ENCODE data around the gene COA6.
"Not testable (repeated sequence)": the region's sequence is repeated elsewhere in the genome, so short reads cannot be mapped to it uniquely, and the experiment has no call there.

Gene COA6

GRCh38 chr1:234371414-234371813, 1.8 kb upstream of the COA6 start:
- DNase-seq = no peak

- no peak for DNase-seq
Observed at GRCh38 chr1:234372011-234372757, 1.1 kb upstream of the COA6 start.

DNA sequence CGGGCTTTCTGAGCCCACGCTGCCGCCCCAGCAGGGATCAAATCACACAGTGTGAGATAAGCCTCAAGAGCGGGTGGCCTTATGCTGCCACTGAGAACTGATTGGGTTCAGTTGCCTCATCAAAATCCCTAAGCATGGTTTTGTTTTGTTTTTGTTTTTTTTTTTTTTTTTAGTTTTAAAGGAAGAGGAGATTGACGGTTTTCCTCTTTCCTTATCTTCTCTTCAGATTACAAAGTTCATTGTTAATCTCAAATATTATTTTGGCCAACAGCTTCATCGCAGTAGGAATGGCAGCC, 651 bp downstream of the COA6 start:
- no peak for DNase-seq

- no peak for DNase-seq
Observed at GRCh38 chr1:234375672-234376071, 2.4 kb downstream of the COA6 start.

DNA sequence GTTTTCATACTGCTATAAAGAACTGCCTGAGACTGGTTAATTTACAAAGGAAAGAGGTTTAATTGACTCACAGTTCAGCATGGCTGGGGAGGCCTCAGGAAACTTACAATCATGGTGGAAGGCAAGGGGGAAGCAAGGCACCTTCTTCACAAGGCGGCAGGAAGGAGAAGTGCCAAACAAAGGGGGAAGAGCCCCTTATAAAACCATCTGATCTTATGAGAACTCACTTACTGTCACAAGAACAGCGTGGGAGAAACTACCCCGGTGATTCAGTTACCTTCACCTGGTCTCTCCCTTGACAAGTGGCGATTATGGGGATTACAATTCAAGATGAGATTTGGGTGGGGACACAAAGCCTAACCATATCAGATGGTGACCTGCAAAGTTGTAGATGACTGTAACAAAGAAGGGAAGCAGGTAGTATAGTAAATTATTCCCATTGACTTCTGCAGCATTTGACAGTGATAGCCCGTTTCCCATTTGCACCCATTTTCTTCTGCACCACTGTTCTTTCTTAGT, 6.4 kb downstream of the COA6 start:
- DNase-seq = not testable (repeated sequence)

GRCh38 chr1:234381699-234382555, 8.7 kb downstream of the COA6 start:
- DNase-seq = no peak

DNA sequence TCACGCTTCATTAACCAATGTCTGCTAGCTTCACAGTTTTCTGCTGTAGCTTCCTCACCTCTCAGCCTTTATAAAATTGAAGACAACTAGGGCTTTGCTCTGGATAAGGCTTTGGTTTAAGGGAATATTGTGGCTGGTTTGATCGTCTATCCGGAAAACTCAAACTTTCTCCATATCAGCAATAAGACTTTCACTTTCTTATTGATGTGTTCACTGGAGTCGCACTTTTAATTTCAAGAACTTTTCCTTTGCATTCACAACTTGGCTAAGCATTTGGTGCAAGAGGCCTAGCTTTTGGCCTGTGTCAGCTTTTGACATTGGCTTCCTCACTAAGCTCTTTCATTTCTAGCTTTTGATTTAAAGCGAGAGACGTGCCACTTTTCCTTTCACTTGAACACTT, 12.9 kb downstream of the COA6 start:
- DNase-seq = no peak

GRCh38 chr1:234388094-234388493, 14.8 kb downstream of the COA6 start:
- DNase-seq = no peak

- DNase-seq = no peak
Observed at GRCh38 chr1:234393190-234393589, 19.9 kb downstream of the COA6 start.

- no peak for DNase-seq
Observed at GRCh38 chr1:234395297-234395696, 22.0 kb downstream of the COA6 start.

GRCh38 chr1:234396092-234396491, 22.8 kb downstream of the COA6 start:
- DNase-seq = no peak

DNA sequence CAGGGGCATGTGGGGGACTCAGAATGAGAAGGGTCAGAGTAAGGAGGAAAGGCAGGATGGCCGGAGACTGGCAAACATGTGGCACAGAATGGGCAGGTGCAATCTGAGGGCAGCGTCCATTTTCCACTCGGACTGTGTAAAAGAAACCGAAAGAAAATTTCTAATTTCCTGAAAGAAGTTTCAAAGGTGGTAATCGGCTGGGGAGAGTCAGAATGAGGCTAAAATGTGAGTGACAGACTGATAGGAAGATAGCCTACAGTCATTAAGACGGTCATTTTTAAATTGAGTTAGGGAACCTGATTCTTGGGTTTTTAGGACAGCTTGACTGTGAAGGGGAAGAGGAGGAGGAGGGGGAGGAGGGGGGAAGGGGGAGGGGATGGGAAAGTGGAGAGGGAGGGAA, 23.6 kb downstream of the COA6 start:
- DNase-seq = no peak

DNA sequence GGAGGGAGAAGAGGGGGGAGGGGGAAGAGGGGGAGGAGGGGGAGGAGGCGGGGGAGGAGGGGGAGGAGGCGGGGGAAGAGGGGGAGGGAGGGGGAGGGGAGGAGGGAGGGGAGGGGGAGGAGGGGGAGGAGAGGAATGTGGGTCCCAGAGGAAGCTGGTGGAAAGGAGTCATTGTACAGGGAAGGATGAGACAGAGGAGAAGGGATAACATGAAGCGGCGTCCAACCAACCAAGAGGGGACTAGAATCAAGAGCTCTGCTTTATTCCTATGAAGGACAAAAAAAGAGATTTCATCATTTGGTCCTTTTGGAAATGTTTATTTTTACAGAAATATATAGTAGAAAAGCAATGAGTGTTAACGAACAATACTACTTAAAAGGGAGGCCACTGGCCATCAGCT, 24.5 kb downstream of the COA6 start:
- DNase-seq = no peak

- no peak for DNase-seq
Observed at GRCh38 chr1:234398849-234399381, 25.7 kb downstream of the COA6 start.

DNA sequence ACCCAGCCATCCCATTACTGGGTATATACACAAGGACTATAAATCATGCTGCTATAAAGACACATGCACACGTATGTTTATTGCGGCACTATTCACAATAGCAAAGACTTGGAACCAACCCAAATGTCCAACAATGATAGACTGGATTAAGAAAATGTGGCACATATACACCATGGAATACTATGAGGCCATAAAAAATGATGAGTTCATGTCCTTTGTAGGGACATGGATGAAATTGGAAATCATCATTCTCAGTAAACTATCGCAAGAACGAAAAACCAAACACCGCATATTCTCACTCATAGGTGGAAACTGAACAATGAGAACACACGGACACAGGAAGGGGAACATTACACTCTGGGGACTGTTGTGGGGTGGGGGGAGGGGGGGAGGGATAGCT, 26.3 kb downstream of the COA6 start:
- DNase-seq = not testable (repeated sequence)

- DNase-seq = no peak
Observed at GRCh38 chr1:234400773-234401172, 27.5 kb downstream of the COA6 start.

DNA sequence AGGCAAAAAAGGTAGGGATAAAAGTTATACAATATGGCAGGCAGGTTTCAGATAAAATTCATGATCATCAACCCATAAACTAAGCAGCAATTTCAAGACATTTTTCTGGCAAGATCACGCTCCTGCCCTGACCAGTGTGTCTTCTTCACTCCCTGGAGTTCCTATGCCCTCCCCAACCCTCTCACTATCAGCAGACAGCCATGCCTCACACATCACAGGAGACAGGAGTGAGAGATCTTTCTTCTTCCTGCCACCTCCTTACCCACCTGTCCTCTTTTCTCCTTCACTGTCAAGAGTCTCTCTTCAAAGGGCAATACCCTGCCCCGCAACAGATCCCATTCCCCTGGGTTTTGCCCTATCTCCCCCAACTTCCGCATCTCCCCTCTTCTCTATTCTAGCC, 28.4 kb downstream of the COA6 start:
- DNase-seq = no peak

GRCh38 chr1:234402939-234403338, 29.7 kb downstream of the COA6 start:
- no peak for DNase-seq

GRCh38 chr1:234405676-234406075, 32.4 kb downstream of the COA6 start:
- DNase-seq = no peak

DNA sequence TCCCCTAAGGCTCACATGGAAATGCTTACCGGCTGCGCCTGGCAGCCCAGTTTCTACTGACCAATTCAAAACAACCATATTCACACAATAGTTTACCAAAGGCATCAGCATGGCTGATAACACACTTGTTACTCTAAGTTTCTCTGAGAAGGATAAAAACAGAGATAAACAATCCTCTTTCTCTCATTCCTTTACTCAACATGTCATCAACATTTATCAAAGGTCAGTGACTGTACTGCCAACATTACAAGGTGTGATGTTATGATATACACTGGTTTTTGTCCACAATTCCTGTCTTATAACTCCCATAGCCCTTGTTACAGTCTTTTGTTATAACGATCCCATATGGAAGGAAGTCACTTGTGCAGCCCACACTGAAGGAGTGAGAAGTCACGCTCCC, 33.6 kb downstream of the COA6 start:
- DNase-seq = no peak

DNA sequence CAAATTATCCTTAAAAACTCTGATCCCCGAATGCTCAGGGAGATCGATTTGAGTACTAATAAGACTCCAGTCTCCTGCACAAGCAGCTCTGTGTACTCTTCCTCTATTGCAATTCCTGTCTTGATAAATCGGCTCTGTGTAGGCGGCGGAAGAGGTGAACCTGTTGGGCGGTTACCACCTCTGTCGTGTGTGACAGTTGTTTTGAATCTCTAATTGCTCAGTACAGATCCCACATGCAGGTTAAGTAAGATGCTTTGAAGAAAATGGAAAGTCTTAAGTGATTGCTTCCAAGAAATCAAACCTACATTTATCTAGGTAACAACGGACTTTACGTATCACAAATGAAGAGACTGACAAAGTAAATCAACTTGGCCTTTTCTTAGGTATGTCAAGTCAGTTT, 35.5 kb downstream of the COA6 start:
- no peak for DNase-seq

- DNase-seq = no peak
Observed at GRCh38 chr1:234409328-234409727, 36.1 kb downstream of the COA6 start.

- no peak for DNase-seq
Observed at GRCh38 chr1:234412830-234413229, 39.6 kb downstream of the COA6 start.

DNA sequence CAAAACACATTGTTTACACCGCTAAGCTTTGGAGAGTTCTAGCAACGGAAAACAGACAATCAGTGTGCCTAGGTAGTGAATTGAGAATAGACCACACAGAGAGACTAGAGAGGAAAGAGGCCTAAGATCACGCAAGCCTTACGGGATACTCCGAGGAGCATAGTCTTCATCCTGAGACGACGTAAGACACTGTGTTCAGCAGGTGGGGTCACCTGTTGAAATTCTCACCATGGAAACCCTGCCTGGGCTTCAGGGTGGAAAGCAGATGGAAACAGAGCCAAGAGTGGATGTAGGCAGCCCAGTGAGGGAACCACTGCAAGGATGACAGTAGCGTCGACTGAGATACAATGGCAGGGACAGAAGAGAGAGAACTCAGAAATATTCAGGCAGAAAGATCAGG, 40.2 kb downstream of the COA6 start:
- DNase-seq = no peak

All from cerebellar nuclear complex (tissue), 1 donor.